ENCODE measurements around the gene MOB1A.

Gene MOB1A

DNA sequence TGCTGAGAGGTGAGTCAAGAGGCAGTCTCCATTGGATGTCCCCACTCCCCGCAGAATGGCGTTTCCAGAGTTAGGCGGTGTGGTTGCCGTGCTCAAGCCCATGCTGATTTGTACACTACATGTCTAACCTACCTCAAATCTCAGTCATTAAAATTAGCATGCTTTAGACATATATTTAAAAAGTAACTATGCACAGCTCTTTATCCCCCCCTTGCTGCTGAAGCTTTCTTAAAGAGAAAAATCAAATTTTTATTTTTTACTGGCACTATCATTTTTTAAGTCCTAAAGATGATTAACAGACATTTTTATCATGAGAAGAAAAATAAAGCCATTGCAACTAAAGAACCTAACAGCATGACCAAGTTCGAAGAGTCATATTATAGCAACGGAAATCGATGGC lies 73.8 kb downstream of the MOB1A start:
- H3K27ac ChIP-seq: no peak overlapping the region
- H3K9ac ChIP-seq: no peak overlapping the region
- no peaks in the 10 kb centered on the region for H3K9me3 ChIP-seq (ENCODE audit: control insufficient read depth, low read length)

DNA sequence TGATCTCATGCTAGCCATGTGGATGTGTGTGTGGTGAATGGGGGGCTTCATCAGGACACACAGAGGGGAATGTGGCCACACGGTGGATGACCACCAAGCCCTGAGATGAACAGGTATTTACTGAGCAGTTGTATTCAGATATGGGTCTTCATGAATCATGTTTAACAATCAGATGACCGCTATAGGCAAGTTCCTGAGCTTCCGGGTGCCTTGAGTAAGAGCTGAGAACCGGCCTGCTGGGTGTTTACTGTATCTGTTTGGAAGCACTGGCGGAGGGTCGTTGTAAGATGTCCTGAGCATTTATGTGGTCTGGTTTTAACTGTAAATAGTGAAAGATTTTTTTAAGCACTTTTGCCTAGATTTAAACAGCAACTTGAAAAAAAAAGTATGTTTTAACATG lies 74.9 kb downstream of the MOB1A start:
- Histone ChIP-seq H3K36me3 (ENCODE audit: control insufficient read depth, insufficient read depth, low read length) (no peaks in the 10 kb centered on the region), H3K27ac (no peak overlapping the region), H3K4me3 (ENCODE audit: low read depth, low read length) (no peak overlapping the region), H3K79me2 (no peaks in the 10 kb centered on the region), H3K9ac (no peak overlapping the region), H2AFZ (no peak overlapping the region), H3K4me1 (no peaks in the 10 kb centered on the region), H3K4me2 (ENCODE audit: low read length) (no peak overlapping the region), H3K9me3 (ENCODE audit: control insufficient read depth, low read length) (no peaks in the 10 kb centered on the region), H3K27me3 (ENCODE audit: control insufficient read depth, insufficient read depth, low read length) (no peaks in the 10 kb centered on the region)
- TF ChIP-seq, protein P1, sequence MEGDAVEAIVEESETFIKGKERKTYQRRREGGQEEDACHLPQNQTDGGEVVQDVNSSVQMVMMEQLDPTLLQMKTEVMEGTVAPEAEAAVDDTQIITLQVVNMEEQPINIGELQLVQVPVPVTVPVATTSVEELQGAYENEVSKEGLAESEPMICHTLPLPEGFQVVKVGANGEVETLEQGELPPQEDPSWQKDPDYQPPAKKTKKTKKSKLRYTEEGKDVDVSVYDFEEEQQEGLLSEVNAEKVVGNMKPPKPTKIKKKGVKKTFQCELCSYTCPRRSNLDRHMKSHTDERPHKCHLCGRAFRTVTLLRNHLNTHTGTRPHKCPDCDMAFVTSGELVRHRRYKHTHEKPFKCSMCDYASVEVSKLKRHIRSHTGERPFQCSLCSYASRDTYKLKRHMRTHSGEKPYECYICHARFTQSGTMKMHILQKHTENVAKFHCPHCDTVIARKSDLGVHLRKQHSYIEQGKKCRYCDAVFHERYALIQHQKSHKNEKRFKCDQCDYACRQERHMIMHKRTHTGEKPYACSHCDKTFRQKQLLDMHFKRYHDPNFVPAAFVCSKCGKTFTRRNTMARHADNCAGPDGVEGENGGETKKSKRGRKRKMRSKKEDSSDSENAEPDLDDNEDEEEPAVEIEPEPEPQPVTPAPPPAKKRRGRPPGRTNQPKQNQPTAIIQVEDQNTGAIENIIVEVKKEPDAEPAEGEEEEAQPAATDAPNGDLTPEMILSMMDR (IDR thresholded peaks at IDR 0.05): no peak

More for the DNA sequence above, 73.8 kb downstream of the MOB1A start:
- no peak overlapping the region for H3K4me3 ChIP-seq (ENCODE audit: low read depth, low read length)
- no peaks in the 10 kb centered on the region for H3K27me3 ChIP-seq (ENCODE audit: control insufficient read depth, insufficient read depth, low read length)
- H3K4me2 ChIP-seq (ENCODE audit: low read length): no peak overlapping the region
- no peaks in the 10 kb centered on the region for H3K79me2 ChIP-seq
- H2AFZ ChIP-seq: no peak overlapping the region
- TF ChIP-seq, protein P1 (IDR thresholded peaks at IDR 0.05): no peak
- H3K36me3 ChIP-seq (ENCODE audit: control insufficient read depth, insufficient read depth, low read length): no peaks in the 10 kb centered on the region
- no peaks in the 10 kb centered on the region for H3K4me1 ChIP-seq

Measured in parathyroid adenoma (tissue), 2 donors.